Caco-2 (cell line): ENCODE results near the gene TLNRD1. TPM values are rescaled to one million over a fixed set of nuclear protein-coding genes. Genes with fewer than 3 reads are reported as not detected.

Experiments
- BruUV-seq: library from RNA; stranded (reverse); fragments of 400-500 nt; replicated peaks from 2 replicates; lab custom pipeline; 2021; lab: Mats Ljungman, UMichigan
- CTCF ChIA-PET: fragments of 300-600 bp; sonication (Branson Sonifier 250); formaldehyde crosslinking; loops from one replicate; lab custom pipeline; 2022; ENCODE audit warnings: antibody characterized with exemption; lab: Charles Lee
- POLR2A ChIA-PET: fragments of 300-600 bp; sonication (Branson Sonifier 250); formaldehyde crosslinking; loops from one replicate; lab custom pipeline; 2022; ENCODE audit warnings: antibody characterized with exemption; lab: Charles Lee
- DNase-seq, 2 experiments: peaks; one replicate each; pipeline versions ENCODE4 v3.0.0 to v3.0.0-alpha.2; 2020 to 2022
- H3K27me3 ChIP-seq: replicated peaks from 2 replicates; pipeline ENCODE4 v1.6.0; 2011; ENCODE audit warnings: low read length; ENCODE audit not compliant: control insufficient read depth, insufficient read depth
- H3K36me3 ChIP-seq: 2 replicates; pipeline ENCODE4 v1.5.1; 2011; ENCODE audit warnings: low read length; ENCODE audit not compliant: control insufficient read depth, insufficient read depth
- H3K4me1 ChIP-seq: fragments of 250-450 bp; sonication (Bioruptor Pico); 2 replicates; pipeline ENCODE4 v1.5.1; 2020; ENCODE audit warnings: mild to moderate bottlenecking
- H3K4me3 ChIP-seq: 2 replicates; pipeline ENCODE4 v1.5.1; 2011; ENCODE audit warnings: low read depth, mild to moderate bottlenecking, control low read depth, low read length
- H3K9me3 ChIP-seq: fragments of 250-450 bp; sonication (Bioruptor Pico); 2 replicates; pipeline ENCODE4 v1.5.1; 2020; ENCODE audit warnings: mild to moderate bottlenecking, moderate library complexity
- H3K27ac Mint-ChIP-seq: one replicate; pipeline ENCODE4 v1.8.0; 2022; ENCODE audit warnings: mixed read lengths; ENCODE audit not compliant: unreplicated experiment
- H3K27me3 Mint-ChIP-seq: one replicate; pipeline ENCODE4 v1.8.0; 2022; ENCODE audit warnings: mixed read lengths; ENCODE audit not compliant: insufficient read depth, unreplicated experiment
- H3K36me3 Mint-ChIP-seq: one replicate; pipeline ENCODE4 v1.8.0; 2022; ENCODE audit warnings: mild to moderate bottlenecking, mixed read lengths; ENCODE audit not compliant: insufficient read depth, unreplicated experiment
- H3K4me1 Mint-ChIP-seq: one replicate; pipeline ENCODE4 v1.8.0; 2022; ENCODE audit warnings: low read depth, mixed read lengths; ENCODE audit not compliant: unreplicated experiment
- H3K4me3 Mint-ChIP-seq: one replicate; pipeline ENCODE4 v1.8.0; 2022; ENCODE audit warnings: mild to moderate bottlenecking, moderate library complexity, mixed read lengths; ENCODE audit not compliant: unreplicated experiment
- H3K9me3 Mint-ChIP-seq: one replicate; pipeline ENCODE4 v1.8.0; 2022; ENCODE audit warnings: mixed read lengths; ENCODE audit not compliant: unreplicated experiment
- CTCF ChIP-seq, 2 experiments: fragments of 200-600 bp in 1 of 2; IDR thresholded peaks; 1 replicate in 1 of 2; 2 replicates in 1 of 2; pipeline versions ENCODE4 v1.5.1 to v1.8.0; 2011 to 2022; ENCODE audit warnings: antibody characterized with exemption in 1 of 2, control low read depth in 1 of 2, inconsistent platforms in 1 of 2, low read depth in 1 of 2, low read length in 1 of 2, mild to moderate bottlenecking in 1 of 2, moderate library complexity in 1 of 2; ENCODE audit not compliant: insufficient read depth in 1 of 2, severe bottlenecking in 1 of 2, unreplicated experiment in 1 of 2
- intact Hi-C: fragments of 100-400 bp; cut with micrococcal nuclease; formaldehyde crosslinking; loops from one replicate; pipeline ENCODE4 v1.10.0; 2022; ENCODE audit not compliant: unreplicated experiment
- total RNA-seq: library from RNA; stranded (reverse); gene quantifications from 2 replicates; pipeline ENCODE4 v1.2.3, GENCODE V29; 2022

TLNRD1 gene
- total RNA-seq, 1 experiment from 2014 or later: 13.7 TPM

- intact Hi-C loops: no loop called here
- POLR2A ChIA-PET: interaction anchor here (0.6 to 0.7 kb wide), 2 partner anchors 16 to 349 kb away, joined by 3 to 8 read pairs; no protein-coding TSS in a partner anchor
- BruUV-seq: no TSS peak
These were observed 17.9 kb upstream of the TLNRD1 start for GRCh38 chr15:80982839-80983238.

GRCh38 chr15:80984856-80985255, 15.9 kb upstream of the TLNRD1 start:
- BruUV-seq: no TSS peak
- ChIA-PET CTCF (no interaction called here), POLR2A (no interaction called here)
- H3K36me3 ChIP-seq: no peaks in the 10 kb centered on the region
- TF ChIP-seq CTCF (IDR thresholded peaks at IDR 0.05; ENCODE audit: insufficient read depth in 1 of 2, low read depth in 1 of 2, low read length in 1 of 2, severe bottlenecking in 1 of 2, unreplicated experiment in 1 of 2): no peak
- Mint-ChIP-seq H3K27me3 (no peaks in the 10 kb centered on the region), H3K4me1 (peaks cover 17% of the 10 kb centered on the region), H3K27ac (no peak overlapping the region), H3K9me3 (no peaks in the 10 kb centered on the region), H3K4me3 (no peak overlapping the region), H3K36me3 (peaks cover 20% of the 10 kb centered on the region)
- no peaks in the 10 kb centered on the region for H3K9me3 ChIP-seq
- no peak for DNase-seq
- no peak overlapping the region for H3K4me3 ChIP-seq
- peaks cover 7% of the 10 kb centered on the region; the same call in 1 of the 2 replicates for H3K4me1 ChIP-seq
- intact Hi-C loops: no loop called here
- no peaks in the 10 kb centered on the region for H3K27me3 ChIP-seq

More at GRCh38 chr15:80982839-80983238, 17.9 kb upstream of the TLNRD1 start:
- Mint-ChIP-seq H3K9me3 (no peaks in the 10 kb centered on the region), H3K4me1 (peaks cover 16% of the 10 kb centered on the region), H3K27ac (no peak overlapping the region), H3K36me3 (peaks cover 37% of the 10 kb centered on the region), H3K27me3 (no peaks in the 10 kb centered on the region), H3K4me3 (no peak overlapping the region)
- CTCF ChIA-PET: no interaction called here
- DNase-seq: no peak
- Histone ChIP-seq H3K36me3 (no peaks in the 10 kb centered on the region), H3K4me3 (no peak overlapping the region), H3K27me3 (no peaks in the 10 kb centered on the region), H3K4me1 (no peaks in the 10 kb centered on the region), H3K9me3 (no peaks in the 10 kb centered on the region)
- TF ChIP-seq CTCF (IDR thresholded peaks at IDR 0.05; ENCODE audit: insufficient read depth in 1 of 2, low read depth in 1 of 2, low read length in 1 of 2, severe bottlenecking in 1 of 2, unreplicated experiment in 1 of 2): no peak

- Histone ChIP-seq H3K4me1 (peaks cover 16% of the 10 kb centered on the region), H3K36me3 (no peaks in the 10 kb centered on the region), H3K9me3 (no peaks in the 10 kb centered on the region), H3K27me3 (no peaks in the 10 kb centered on the region), H3K4me3 (no peak overlapping the region)
- Mint-ChIP-seq H3K9me3 (no peaks in the 10 kb centered on the region), H3K36me3 (peaks cover 13% of the 10 kb centered on the region), H3K27ac (no peak overlapping the region), H3K27me3 (no peaks in the 10 kb centered on the region), H3K4me3 (no peak overlapping the region), H3K4me1 (peaks cover 17% of the 10 kb centered on the region)
- BruUV-seq: no TSS peak
- CTCF ChIA-PET: no interaction called here
- intact Hi-C loops: no loop called here
- TF ChIP-seq CTCF (IDR thresholded peaks at IDR 0.05; ENCODE audit: insufficient read depth in 1 of 2, low read depth in 1 of 2, low read length in 1 of 2, severe bottlenecking in 1 of 2, unreplicated experiment in 1 of 2): no peak
- POLR2A ChIA-PET: no interaction called here
- DNase-seq: no peak
These were observed 14.7 kb upstream of the TLNRD1 start for GRCh38 chr15:80985981-80986380.
